HL-60 (cell line): Measurements from ENCODE around the gene CAPRIN2.

Experiments
- POLR2AphosphoS5 ChIP-seq: IDR thresholded peaks from 2 replicates; pipeline ENCODE4 v1.6.1; 2012; ENCODE audit warnings: low read depth
- SPI1 ChIP-seq: IDR thresholded peaks from 2 replicates; pipeline ENCODE4 v1.6.1; 2012; ENCODE audit warnings: low read depth, mild to moderate bottlenecking, borderline replicate concordance
- TF ChIP-seq, protein P1 (sequence below): IDR thresholded peaks from one replicate; pipeline ENCODE4 v1.5.1; 2011; ENCODE audit warnings: low read length, control low read depth, inconsistent platforms; ENCODE audit not compliant: insufficient read depth
- TF ChIP-seq, protein P2 (sequence below): IDR thresholded peaks from 2 replicates; pipeline ENCODE4 v1.6.1; 2012; ENCODE audit warnings: low read depth; ENCODE audit not compliant: insufficient replicate concordance

DNA sequence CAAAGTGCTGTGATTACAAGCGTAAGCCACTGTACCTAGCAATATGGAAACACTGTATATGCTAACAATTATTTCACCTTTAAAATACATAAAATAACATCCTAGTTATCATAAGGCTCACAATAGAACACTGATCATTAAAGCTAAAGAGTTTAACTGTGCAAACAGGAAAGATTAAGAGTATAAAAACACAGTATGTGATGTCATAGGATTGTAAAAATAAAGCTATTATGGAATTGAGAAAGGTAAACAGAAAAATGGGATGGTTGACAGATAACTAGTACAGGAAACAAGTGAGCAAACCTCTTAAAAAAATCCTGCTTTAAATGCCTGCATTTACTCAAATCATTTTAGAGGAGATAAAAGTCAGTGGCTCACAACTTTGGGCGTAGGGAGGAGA, 48.3 kb downstream of the CAPRIN2 start:
- TF ChIP-seq, protein P1, sequence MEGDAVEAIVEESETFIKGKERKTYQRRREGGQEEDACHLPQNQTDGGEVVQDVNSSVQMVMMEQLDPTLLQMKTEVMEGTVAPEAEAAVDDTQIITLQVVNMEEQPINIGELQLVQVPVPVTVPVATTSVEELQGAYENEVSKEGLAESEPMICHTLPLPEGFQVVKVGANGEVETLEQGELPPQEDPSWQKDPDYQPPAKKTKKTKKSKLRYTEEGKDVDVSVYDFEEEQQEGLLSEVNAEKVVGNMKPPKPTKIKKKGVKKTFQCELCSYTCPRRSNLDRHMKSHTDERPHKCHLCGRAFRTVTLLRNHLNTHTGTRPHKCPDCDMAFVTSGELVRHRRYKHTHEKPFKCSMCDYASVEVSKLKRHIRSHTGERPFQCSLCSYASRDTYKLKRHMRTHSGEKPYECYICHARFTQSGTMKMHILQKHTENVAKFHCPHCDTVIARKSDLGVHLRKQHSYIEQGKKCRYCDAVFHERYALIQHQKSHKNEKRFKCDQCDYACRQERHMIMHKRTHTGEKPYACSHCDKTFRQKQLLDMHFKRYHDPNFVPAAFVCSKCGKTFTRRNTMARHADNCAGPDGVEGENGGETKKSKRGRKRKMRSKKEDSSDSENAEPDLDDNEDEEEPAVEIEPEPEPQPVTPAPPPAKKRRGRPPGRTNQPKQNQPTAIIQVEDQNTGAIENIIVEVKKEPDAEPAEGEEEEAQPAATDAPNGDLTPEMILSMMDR = no peak
- TF ChIP-seq, protein P2, sequence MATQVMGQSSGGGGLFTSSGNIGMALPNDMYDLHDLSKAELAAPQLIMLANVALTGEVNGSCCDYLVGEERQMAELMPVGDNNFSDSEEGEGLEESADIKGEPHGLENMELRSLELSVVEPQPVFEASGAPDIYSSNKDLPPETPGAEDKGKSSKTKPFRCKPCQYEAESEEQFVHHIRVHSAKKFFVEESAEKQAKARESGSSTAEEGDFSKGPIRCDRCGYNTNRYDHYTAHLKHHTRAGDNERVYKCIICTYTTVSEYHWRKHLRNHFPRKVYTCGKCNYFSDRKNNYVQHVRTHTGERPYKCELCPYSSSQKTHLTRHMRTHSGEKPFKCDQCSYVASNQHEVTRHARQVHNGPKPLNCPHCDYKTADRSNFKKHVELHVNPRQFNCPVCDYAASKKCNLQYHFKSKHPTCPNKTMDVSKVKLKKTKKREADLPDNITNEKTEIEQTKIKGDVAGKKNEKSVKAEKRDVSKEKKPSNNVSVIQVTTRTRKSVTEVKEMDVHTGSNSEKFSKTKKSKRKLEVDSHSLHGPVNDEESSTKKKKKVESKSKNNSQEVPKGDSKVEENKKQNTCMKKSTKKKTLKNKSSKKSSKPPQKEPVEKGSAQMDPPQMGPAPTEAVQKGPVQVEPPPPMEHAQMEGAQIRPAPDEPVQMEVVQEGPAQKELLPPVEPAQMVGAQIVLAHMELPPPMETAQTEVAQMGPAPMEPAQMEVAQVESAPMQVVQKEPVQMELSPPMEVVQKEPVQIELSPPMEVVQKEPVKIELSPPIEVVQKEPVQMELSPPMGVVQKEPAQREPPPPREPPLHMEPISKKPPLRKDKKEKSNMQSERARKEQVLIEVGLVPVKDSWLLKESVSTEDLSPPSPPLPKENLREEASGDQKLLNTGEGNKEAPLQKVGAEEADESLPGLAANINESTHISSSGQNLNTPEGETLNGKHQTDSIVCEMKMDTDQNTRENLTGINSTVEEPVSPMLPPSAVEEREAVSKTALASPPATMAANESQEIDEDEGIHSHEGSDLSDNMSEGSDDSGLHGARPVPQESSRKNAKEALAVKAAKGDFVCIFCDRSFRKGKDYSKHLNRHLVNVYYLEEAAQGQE = no peak
- TF ChIP-seq POLR2AphosphoS5 (no peak), SPI1 (no peak)
